HG03442 (cell line): Measurements from ENCODE around the gene RNF113B.

Experiments
- ATAC-seq: cut with Tn5 transposase; IDR thresholded peaks from one replicate; pipeline ENCODE4 v1.9.1; 2021; ENCODE audit warnings: mild to moderate bottlenecking, moderate library complexity; ENCODE audit not compliant: unreplicated experiment

RNF113B gene

GRCh38 chr13:98204546-98204945 is 27.5 kb upstream of the RNF113B start:
- no peak for ATAC-seq

GRCh38 chr13:98203646-98204326 is 26.7 kb upstream of the RNF113B start:
- ATAC-seq = no peak

DNA sequence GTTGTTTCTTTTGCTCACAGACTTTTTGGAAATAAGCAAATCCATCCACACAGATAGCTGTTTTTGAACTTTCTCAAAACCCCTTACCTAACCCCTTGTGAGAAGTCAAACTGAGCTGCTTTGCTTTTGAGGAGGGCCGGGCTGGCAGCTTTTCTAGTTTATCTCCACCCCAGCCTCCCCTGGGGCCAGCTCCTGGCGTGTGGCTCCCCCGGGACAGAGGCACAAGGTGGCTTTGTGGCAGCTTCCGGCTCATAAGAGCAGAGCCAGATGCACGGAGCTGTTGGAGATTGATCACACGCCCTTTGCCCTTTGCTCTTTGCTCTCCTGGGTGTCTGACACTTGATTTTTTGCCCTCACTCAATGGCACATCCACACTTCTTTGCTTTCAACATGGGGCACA is 24.9 kb upstream of the RNF113B start:
- ATAC-seq = no peak

GRCh38 chr13:98201189-98201588 is 24.1 kb upstream of the RNF113B start:
- ATAC-seq = no peak

GRCh38 chr13:98200211-98200878 is 23.3 kb upstream of the RNF113B start:
- no peak for ATAC-seq

DNA sequence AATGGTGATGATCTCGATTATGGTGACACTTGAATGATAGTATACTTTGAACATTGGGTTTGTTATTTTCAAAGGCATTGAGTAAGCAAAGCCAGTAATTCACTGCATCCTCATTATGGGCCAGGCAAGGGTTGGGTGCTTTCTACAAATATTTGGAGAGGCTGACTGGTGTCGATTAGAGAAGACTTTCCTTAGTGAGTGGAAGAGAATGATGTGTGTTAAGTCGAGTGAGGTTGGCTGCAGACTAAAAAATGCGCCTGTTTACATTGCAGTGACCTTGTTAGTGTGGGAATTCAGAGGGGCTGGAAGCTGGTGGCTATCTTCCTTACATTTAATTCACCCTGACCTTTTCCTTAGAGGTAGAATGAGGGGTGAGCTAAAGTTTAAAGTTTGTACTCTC is 22.4 kb upstream of the RNF113B start:
- ATAC-seq = no peak

GRCh38 chr13:98198683-98199082 is 21.6 kb upstream of the RNF113B start:
- ATAC-seq = no peak

DNA sequence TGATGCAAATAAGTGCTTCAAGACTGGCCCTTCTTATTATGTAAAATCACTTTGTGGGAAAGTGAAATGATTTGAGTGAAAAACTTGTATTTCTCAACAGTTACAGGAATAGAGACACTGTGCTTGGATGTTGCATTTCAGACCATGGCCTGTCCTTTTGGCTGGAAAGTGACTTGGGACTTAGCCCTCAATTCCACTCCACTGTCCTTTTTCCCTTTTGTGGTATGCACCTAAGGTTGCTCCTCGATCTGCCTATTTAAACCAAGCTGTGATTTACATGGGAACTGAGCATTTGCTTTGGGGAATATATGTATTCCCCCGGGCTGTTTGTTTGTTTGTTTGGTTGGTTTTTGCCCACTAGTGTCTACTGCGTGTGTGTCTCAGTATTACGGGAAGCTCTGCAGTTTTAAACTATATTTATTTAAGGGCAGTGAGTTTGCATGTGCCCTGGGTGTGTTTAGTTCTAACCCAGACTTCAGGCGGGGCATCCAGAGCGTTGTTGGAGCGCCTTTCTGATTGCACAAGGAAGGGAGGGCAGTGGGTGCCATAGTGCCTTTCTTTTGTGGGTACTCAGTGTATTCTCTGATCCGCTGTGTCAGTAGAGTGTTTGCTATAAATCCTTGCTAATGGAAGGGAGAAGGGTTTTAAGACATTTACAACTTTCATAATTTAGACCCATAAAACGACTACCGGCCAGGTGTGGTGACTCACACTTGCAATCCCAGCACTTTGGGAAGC is 18.2 kb upstream of the RNF113B start:
- no peak for ATAC-seq

DNA sequence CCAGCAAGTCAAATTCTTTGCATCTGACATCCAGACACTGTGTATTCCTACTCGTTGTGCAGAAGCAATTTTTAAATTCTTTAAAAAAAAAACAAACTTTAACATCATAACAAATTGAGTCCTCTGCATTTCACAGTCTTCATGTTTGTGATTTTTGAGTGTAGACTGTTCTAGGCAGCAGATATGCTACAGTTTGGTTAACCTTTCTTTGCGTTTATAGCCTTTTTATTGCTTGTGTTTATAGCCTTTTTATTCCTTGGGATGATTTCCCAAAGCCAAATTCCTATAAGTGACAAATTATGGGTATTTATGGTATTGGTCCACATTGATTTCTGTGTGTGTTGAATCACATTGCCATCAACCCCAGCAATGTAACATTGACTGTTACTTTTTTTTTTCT is 14.9 kb upstream of the RNF113B start:
- ATAC-seq = no peak

- no peak for ATAC-seq
Observed at GRCh38 chr13:98190889-98191444, 13.9 kb upstream of the RNF113B start.

GRCh38 chr13:98189841-98190505 is 12.9 kb upstream of the RNF113B start:
- ATAC-seq = no peak

DNA sequence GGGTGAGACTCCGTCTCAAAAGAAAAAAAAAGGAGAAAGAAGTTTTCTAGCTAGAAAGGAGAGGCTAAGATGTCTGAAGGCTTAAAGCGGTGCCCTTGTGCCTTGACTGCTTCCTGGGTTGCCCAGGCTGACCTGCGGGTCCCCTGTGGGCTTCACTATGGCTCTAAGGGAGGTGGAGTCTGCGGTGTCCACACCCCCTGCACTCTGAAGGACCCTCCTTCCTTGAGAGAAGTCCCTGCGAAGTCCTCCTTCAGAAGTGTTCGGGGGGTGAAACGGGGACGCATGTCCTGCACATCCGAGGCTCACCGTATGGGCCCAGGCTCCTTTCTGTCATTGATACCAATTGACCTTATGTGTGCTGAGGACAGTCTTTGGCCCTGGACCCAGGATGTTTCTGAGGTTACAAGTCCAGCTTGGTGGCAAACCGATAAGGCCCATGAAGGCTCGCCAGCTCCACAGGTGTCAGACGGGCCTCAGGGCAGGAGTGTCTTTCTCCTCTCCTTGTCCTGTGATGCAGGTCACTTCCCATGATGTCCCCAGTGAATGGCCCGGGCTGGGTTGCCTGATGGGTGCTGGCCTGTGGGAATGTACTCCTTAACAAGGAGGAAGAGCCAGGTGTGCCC is 11.6 kb upstream of the RNF113B start:
- ATAC-seq = no peak

DNA sequence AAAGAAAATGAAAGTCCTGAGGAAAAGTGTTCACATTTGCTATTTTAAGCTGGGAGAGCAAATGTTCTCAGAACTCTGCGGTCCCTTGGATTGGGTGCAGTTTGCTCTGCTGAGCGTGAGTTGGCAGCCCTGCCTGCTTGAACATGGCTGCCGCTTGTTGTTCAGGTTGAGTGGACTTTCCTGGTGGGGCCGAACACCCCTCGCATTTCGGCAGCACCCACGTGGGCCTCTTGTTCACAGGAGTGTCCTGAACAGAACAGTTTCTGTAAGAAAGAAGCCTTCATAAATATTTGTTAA is 10.8 kb upstream of the RNF113B start:
- ATAC-seq = no peak

GRCh38 chr13:98187155-98187964 is 10.3 kb upstream of the RNF113B start:
- no peak for ATAC-seq

- no peak for ATAC-seq
Observed at GRCh38 chr13:98184792-98185191, 7.7 kb upstream of the RNF113B start.

GRCh38 chr13:98182589-98182988 is 5.5 kb upstream of the RNF113B start:
- no peak for ATAC-seq

DNA sequence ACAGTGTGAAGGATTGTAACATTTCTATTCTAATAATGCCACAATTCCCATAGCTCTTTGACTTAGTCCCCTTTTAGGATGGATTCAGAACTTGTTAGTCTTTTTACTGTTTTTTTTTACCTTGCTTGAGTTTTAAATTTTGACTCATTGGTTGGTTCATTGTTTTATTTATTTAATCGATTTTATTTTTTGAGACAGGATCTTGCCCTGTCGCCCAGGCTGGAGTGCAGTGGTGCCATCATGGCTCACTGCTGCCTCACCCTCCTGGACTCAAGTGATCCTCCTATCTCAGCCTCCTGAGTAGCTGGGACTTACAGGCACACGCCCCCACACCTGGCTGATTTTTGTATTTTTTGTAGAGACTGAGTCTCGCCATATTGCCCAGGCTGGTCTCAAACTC is 5.1 kb upstream of the RNF113B start:
- ATAC-seq = no peak

- ATAC-seq = no peak
Observed at GRCh38 chr13:98181111-98181815, 4.2 kb upstream of the RNF113B start.

- ATAC-seq = no peak
Observed at GRCh38 chr13:98180092-98180491, 3.0 kb upstream of the RNF113B start.

DNA sequence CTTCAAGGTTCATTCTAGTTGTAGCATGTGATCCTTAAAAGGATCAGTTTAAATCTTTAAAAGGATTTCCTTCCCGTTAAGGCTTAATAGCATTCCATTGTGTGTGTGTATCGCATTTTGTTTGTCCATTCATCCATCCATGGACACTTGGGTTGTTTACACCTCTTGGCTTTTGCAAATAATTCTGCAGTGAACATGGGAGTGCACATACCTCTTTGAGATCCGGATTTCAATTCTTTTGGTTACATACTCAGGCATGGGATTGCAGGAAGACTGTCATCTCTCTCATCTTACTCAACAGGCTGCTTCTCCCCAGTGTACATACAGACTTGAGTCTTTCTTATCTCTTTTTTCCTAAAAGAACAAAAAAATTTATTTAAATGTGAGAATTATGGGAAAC is 1.2 kb downstream of the RNF113B start:
- no peak for ATAC-seq
